Hair follicle dermal papilla cell (primary cell): ENCODE data around the gene HDGF. TPM values are rescaled to one million over a fixed set of nuclear protein-coding genes. Genes with fewer than 3 reads are reported as not detected.

Source experiments
- total RNA-seq: library from RNA; depleted of rRNA; stranded (reverse); fragments of >200 nt; gene quantifications from 2 replicates; pipeline ENCODE4 v1.2.3, GENCODE V29; 2012

HDGF gene
- 161 and 170 TPM in 2 replicates for total RNA-seq

GRCh38 chr1:156751451-156751756 lies at the start of gene HDGF:
TSS of gene HDGF (minus strand) at chr1:156751675. CDS start at chr1:156751429, 246 bp downstream.

DNA sequence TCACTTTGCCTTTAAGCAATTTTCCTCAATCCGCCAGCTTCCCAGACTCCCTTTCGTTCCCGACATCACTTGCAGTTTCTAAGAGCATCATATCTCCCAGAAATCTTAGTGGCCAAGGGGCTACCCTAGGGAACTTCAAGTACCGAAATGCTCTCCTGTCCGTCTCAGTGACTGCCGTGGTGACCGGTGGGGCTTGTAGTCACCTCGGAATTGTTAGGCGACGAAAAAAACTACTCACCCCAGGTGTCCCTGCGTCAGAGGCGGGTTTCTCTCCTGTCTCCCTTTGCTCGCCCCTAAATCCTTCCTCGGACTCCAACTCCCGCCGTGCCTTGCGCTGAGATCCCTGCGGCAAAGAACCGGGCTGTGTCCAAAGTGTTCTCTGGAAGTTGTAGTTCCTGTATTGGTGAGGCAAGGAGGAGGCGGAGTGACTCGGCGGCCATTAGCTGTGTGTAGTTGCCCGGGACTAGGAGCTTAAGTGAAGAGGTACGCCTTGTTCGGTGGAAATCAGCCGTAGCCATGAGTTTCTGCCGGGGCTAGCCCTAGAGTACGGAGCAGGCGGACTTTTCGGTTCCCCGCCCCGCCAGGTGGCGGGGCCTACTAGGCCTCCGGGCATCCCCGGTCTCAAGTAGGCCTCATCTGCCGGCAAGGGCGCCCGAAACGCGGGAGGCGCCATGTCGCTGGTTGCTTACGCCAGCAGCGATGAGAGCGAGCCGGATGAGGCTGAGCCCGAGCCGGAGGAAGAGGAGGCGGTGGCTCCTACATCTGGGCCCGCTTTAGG lies 15.8 kb upstream of the HDGF start, which contains the start of gene PRCC:
Gene PRCC, plus strand, starts transcription at position 435 of the 778 bp plus-strand sequence. Its CDS starts 237 bp downstream, at position 672.

DNA sequence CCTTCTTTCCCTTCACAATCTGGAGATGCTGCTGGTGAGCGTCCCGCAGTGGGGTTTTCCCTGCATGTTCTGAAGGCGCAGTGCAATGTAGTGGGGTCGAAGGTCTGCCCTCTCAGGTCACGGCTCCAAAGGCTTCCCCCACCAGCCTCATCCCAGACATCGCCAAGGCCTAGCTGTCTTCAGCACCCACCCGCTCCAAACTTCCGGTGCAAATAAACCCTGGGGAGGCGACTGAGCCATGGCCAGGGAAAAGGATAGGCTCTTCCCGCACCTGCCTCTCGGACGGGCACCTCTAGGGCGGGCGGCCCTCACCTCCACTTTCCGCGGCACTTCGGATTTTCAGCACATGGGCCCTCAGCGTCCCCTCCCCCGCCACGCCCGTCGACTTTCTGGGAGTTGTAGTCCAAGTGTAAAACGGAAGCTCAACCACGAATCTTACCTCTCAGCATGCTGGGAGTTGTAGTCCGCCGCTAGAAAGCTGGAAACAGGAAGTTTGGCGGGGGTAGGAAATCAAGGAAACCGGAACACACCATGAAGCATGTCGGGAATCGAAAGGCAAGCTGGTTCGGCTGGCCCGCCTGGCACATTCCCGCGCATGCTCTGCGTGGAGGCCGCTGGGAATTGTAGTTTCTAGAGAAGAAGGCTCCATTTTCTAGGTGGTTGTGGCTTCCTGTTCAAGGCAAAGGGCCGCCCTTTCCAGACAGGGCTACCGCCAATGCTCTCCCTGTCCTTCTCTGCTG lies 10.6 kb downstream of the HDGF start, which contains the start of gene MRPL24:
Gene MRPL24, minus strand, starts transcription at position 348 of the 740 bp plus-strand sequence. CDS start 2,384 bp downstream, outside the sequence.

GRCh38 chr1:156728599-156729462 lies 22.6 kb downstream of the HDGF start, which contains the start of gene ISG20L2:
TSS of gene ISG20L2 (minus strand) at chr1:156728766. CDS start at chr1:156727652, 1,114 bp downstream.

GRCh38 chr1:156727926-156728598 lies 23.4 kb downstream of the HDGF start, which contains the start of gene METTL25B:
TSS of gene METTL25B (plus strand) at chr1:156728469. CDS start at chr1:156729105, 636 bp downstream.

DNA sequence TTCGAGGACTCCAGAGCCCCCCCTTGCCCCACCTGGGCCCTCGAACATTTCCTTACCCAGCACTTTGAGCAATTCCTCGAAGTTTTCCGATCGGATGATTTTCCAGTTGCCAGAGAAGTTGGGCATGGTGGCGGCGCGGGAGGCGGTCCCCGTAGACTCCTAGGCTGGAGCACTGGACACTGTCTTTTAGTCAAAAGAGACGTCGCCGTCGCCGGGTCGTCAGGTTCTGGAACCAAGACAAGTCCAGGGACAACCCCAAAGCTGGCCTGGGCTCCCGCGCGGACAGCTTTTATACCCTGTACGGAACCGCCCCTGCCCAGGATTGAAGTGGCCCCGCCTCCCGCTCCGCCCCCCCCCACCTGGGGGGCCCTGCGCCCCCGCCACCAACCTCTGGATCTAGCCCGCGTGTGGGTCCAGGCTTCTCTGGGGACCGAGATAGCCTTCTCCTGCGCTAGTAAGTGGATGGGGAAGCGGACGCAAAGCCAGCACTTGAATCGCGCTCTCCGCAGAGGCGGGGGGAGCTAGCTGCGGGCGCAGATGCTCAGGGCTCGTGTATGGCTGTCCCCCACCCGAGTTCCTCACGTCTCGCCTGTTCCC lies 46.1 kb downstream of the HDGF start, which contains the start of gene CRABP2:
Gene CRABP2, minus strand, starts transcription at position 263 of the 597 bp plus-strand sequence. Its CDS starts 137 bp downstream, at position 126.

Other genes starting within 250 kb of the HDGF start
- gene IQGAP3, start 179.1 kb downstream of the HDGF start, total RNA-seq: 6.5 and 7.7 TPM in 2 replicates
- gene TTC24, start 172.0 kb downstream of the HDGF start, total RNA-seq: not detected in 2 replicates
- 47.1 and 55.3 TPM in 2 replicates for gene NAXE, start 159.9 kb downstream of the HDGF start, total RNA-seq
- gene GPATCH4, start 150.2 kb downstream of the HDGF start, total RNA-seq: 13.0 and 13.8 TPM in 2 replicates
- gene HAPLN2, start 132.3 kb downstream of the HDGF start, total RNA-seq: not detected in 2 replicates
- gene BCAN, start 109.6 kb downstream of the HDGF start, total RNA-seq: not detected in 2 replicates
- 28.1 and 28.2 TPM in 2 replicates for gene NES, start 74.3 kb downstream of the HDGF start, total RNA-seq
- 144 and 158 TPM in 2 replicates for gene CRABP2, start 46.1 kb downstream of the HDGF start, total RNA-seq
- 9.6 and 9.9 TPM in 2 replicates for gene METTL25B, start 23.2 kb downstream of the HDGF start, total RNA-seq
- 19.3 and 26.1 TPM in 2 replicates for gene ISG20L2, start 22.9 kb downstream of the HDGF start, total RNA-seq
- gene MRPL24, start 10.6 kb downstream of the HDGF start, total RNA-seq: 19.1 and 22.3 TPM in 2 replicates
- gene PRCC, start 15.9 kb upstream of the HDGF start, total RNA-seq: 25.8 and 30.4 TPM in 2 replicates
- gene SH2D2A, start 65.2 kb upstream of the HDGF start, total RNA-seq: 0.32 and 0.61 TPM in 2 replicates
- under 0.01 TPM in 2 replicates for gene INSRR, start 107.4 kb upstream of the HDGF start, total RNA-seq
- gene NTRK1, start 109.2 kb upstream of the HDGF start, total RNA-seq: not detected in 2 replicates
- gene PEAR1, start 142.0 kb upstream of the HDGF start, total RNA-seq: 4.3 and 5.0 TPM in 2 replicates
- gene LRRC71, start 169.0 kb upstream of the HDGF start, total RNA-seq: under 0.01 TPM in 1 of 2 replicates, not detected in the other